Middle frontal gyrus (tissue), 1 donor: ENCODE data around the gene ANXA8L1.
A peak's percentile ranks its signal among the peaks of the same experiment; 100 is the strongest.
"Not testable (repeated sequence)": the region's sequence is repeated elsewhere in the genome, so short reads cannot be mapped to it uniquely, and the experiment has no call there.

Experiments
- DNase-seq: peaks from one replicate; pipeline ENCODE4 v3.0.0-alpha.2; 2015; ENCODE audit warnings: low spot score; ENCODE audit errors: extremely low spot score

Gene ANXA8L1

GRCh38 chr10:46375406-46375805 lies at the start of gene ANXA8L1:
ANXA8L1 (plus strand) TSS chr10:46375776; CDS start chr10:46375852, 76 bp downstream.
- not testable (repeated sequence) for DNase-seq

GRCh38 chr10:46326066-46326465 lies 49.5 kb upstream of the ANXA8L1 start:
- no peak for DNase-seq

GRCh38 chr10:46326971-46327370 lies 48.6 kb upstream of the ANXA8L1 start:
- DNase-seq = no peak

- DNase-seq = no peak
Measured at GRCh38 chr10:46327685-46328084, 47.9 kb upstream of the ANXA8L1 start.

- peak; percentile 78 for DNase-seq
Measured at GRCh38 chr10:46328853-46329689, 46.5 kb upstream of the ANXA8L1 start.

- no peak for DNase-seq
Measured at GRCh38 chr10:46329690-46330016, 45.9 kb upstream of the ANXA8L1 start.

GRCh38 chr10:46330894-46331293 lies 44.7 kb upstream of the ANXA8L1 start:
- DNase-seq = no peak

- DNase-seq = not testable (repeated sequence)
Measured at GRCh38 chr10:46365484-46365883, 10.1 kb upstream of the ANXA8L1 start.

- DNase-seq = not testable (repeated sequence)
Measured at GRCh38 chr10:46367209-46367608, 8.4 kb upstream of the ANXA8L1 start.

- not testable (repeated sequence) for DNase-seq
Measured at GRCh38 chr10:46367666-46368240, 7.8 kb upstream of the ANXA8L1 start.

GRCh38 chr10:46368956-46369355 lies 6.6 kb upstream of the ANXA8L1 start:
- DNase-seq = not testable (repeated sequence)

GRCh38 chr10:46374410-46374809 lies 1.2 kb upstream of the ANXA8L1 start:
- not testable (repeated sequence) for DNase-seq

- not testable (repeated sequence) for DNase-seq
Measured at GRCh38 chr10:46377022-46377421, 1.4 kb downstream of the ANXA8L1 start.

- not testable (repeated sequence) for DNase-seq
Measured at GRCh38 chr10:46377651-46378050, 2.1 kb downstream of the ANXA8L1 start.

- DNase-seq = not testable (repeated sequence)
Measured at GRCh38 chr10:46378108-46378507, 2.5 kb downstream of the ANXA8L1 start.

- not testable (repeated sequence) for DNase-seq
Measured at GRCh38 chr10:46379233-46379848, 3.8 kb downstream of the ANXA8L1 start.

- not testable (repeated sequence) for DNase-seq
Measured at GRCh38 chr10:46385858-46386257, 10.3 kb downstream of the ANXA8L1 start.

- DNase-seq = not testable (repeated sequence)
Measured at GRCh38 chr10:46386694-46387093, 11.1 kb downstream of the ANXA8L1 start.

GRCh38 chr10:46387309-46387902 lies 11.8 kb downstream of the ANXA8L1 start:
- not testable (repeated sequence) for DNase-seq

- DNase-seq = not testable (repeated sequence)
Measured at GRCh38 chr10:46391422-46391821, 15.8 kb downstream of the ANXA8L1 start.

- not testable (repeated sequence) for DNase-seq
Measured at GRCh38 chr10:46396441-46397279, 21.1 kb downstream of the ANXA8L1 start.
